AG10803 (cell line): ENCODE data around the gene SIX3.
A peak's percentile ranks its signal among the peaks of the same experiment; 100 is the strongest.

ENCODE experiments used
- DNase-seq: peaks from one replicate; pipeline ENCODE4 v3.0.0; 2010; ENCODE audit warnings: low read depth
- H3K4me3 ChIP-seq: 2 replicates; pipeline ENCODE4 v1.5.1; 2011; ENCODE audit warnings: mild to moderate bottlenecking, low read length, control low read depth
- CTCF ChIP-seq: conservative IDR thresholded peaks from 2 replicates; pipeline ENCODE4 v1.5.1; 2011; ENCODE audit warnings: mild to moderate bottlenecking, low read length, control low read depth, inconsistent platforms

The SIX3 gene

GRCh38 chr2:44909831-44910230 is 31.7 kb upstream of the SIX3 start:
- no peak for TF ChIP-seq CTCF
- H3K4me3 ChIP-seq = no peak overlapping the region
- DNase-seq = no peak

DNA sequence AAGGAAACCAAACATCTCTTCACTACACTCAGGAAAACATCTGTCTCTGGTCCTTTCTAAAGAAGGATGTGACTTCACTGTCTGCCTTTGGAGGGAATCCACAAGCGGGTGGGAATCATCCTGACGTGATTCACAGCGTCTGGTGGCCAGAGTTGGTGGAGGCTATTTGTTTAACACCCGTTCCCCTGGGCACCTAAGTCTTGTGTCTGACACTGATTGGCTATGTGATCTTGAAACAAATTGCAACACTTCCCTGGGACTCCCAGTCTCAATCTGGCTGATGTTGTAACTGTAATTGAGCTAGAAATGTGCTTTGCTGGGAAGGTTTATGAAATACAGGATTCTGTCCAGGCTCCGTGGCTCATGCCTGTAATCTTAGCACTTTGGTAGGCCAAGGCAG is 28.8 kb upstream of the SIX3 start:
- no peak overlapping the region for H3K4me3 ChIP-seq
- peak; percentile 85 for DNase-seq
- no peak for TF ChIP-seq CTCF

- DNase-seq = no peak
- no peak overlapping the region for H3K4me3 ChIP-seq
- no peak for TF ChIP-seq CTCF
Observed at GRCh38 chr2:44916291-44916690, 25.2 kb upstream of the SIX3 start.

DNA sequence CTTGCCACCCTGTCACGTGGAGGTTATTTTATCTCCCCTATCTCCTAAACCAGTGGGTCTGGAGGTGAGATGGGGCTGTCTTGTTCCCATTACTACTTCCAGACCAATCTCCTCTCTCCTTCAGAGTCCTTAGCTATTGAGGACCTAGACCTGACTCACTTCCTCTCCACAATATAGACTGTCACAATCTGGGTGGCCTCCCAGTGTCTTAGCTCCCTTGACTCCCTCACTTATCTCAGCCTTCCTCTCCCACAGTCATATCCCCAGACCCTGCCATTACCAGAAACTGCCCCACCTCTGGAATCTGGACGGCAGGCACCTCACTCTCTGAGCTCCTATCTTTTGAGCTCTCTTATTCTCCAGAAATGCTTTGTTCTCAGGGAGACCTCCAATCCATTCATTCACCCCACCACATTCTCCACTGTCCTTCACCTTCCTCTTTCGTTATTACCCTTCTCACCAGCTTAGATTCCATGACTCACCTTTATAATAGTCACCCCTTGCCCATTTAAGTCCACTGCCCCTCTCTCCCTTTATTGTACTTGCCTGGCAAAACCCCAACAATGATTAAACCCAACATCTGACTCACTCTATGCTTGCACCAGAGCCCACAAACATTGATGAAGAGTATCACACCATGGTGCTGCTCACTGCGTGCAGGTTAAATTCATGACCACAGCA is 23.3 kb upstream of the SIX3 start:
- no peak overlapping the region for H3K4me3 ChIP-seq
- TF ChIP-seq CTCF = no peak
- no peak for DNase-seq

GRCh38 chr2:44920751-44921150 is 20.8 kb upstream of the SIX3 start:
- DNase-seq = no peak
- TF ChIP-seq CTCF = no peak
- H3K4me3 ChIP-seq = no peak overlapping the region

DNA sequence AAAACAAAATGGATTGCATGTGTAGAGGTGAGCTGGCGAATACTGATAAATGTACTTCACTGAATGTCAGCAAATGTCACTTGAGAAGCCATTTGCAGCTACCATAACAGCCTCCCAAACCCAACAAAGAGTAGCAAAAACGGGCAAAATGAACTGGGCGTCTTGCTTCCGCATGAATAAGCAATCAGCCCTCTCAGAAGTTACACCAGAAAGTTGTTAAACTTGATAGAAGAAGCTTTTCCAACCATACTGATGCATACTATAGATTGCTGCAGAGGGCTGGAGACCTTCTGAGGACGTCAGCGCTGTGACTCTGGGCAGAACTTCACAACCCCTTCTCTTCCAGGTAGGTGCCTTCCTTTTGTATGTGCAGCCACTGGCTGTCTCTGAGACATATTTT is 18.7 kb upstream of the SIX3 start:
- H3K4me3 ChIP-seq = no peak overlapping the region
- no peak for DNase-seq
- no peak for TF ChIP-seq CTCF

DNA sequence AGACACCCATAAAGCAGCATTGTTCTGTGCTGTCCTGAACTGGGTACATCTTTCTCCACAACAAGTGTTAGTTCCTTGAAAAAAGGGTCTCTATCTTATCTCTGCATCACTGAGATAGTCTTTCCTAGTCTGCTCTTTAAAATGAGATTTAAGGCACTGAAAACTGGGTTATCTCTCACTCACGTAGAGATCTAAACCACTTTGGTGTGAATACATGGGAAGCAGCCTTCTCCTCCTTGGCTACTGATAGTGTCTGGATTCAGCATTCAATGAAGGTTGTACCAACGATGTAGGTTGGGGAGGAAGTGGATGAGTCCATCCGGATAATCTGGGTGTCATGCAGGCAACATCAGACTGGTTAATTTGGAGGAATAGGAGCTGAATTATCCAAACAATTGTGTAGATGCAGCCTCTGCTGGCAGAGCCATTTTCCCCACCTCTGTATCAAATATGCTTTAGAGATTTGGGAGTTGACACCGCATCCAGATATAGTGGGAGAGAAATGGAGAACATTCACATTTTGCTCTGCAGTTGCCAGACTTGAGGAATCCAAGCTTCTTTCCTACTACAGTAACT is 15.9 kb upstream of the SIX3 start:
- H3K4me3 ChIP-seq = no peak overlapping the region
- no peak for DNase-seq
- no peak for TF ChIP-seq CTCF
